HepG2 (cell line): Measurements from ENCODE around the gene PLEKHH3. TPM values are rescaled to one million over a fixed set of nuclear protein-coding genes. Genes with fewer than 3 reads are reported as not detected.

ENCODE experiments used
- ATAC-seq: fragments of 200-7000 bp; cut with Tn5 transposase; 3 replicates; pipeline ENCODE4 v1.9.1; 2020; ENCODE audit warnings: mild to moderate bottlenecking, moderate library complexity
- BruUV-seq: library from RNA; stranded (reverse); fragments of 400-500 nt; replicated peaks from 2 replicates; lab custom pipeline; 2021; lab: Mats Ljungman, UMichigan
- CTCF ChIA-PET: fragments of 300-600 bp; formaldehyde crosslinking; extraction: SDS; loops from one replicate; lab custom pipeline; 2021; ENCODE audit warnings: low total read pairs, inconsistent platforms, low intra/inter-chr PET ratio; lab: Yijun Ruan, JAX
- POLR2A ChIA-PET: fragments of 350-600 bp; sonication (Branson Sonifier 250); formaldehyde crosslinking; loops from one replicate; lab custom pipeline; 2020; ENCODE audit warnings: antibody characterized with exemption, inconsistent platforms; lab: Yijun Ruan, JAX
- DNase-seq: peaks from one replicate; pipeline ENCODE4 v3.0.0-alpha.2; 2015; ENCODE audit warnings: low spot score
- FAIRE-seq: peaks from 3 replicates; lab custom pipeline; 2011; peaks lifted over from hg19 to GRCh38; lab: Jason Lieb, UNC
- H2AFZ ChIP-seq: one replicate; pipeline ENCODE4 v1.6.1; 2011; ENCODE audit warnings: low read length, inconsistent platforms
- H3K27ac ChIP-seq: fragments of 300-600 bp; 3 replicates; pipeline ENCODE4 v1.8.0; 2011; ENCODE audit warnings: mixed run types, mild to moderate bottlenecking, mixed read lengths, low read length, inconsistent platforms; ENCODE audit not compliant: insufficient read depth; ENCODE audit errors: extremely low read length
- H3K27me3 ChIP-seq, 2 experiments: fragments of 200-600 bp in 1 of 2; 2 replicates in 1 of 2; 3 replicates in 1 of 2; pipeline versions ENCODE4 v1.6.0 to v1.8.0; 2011; ENCODE audit warnings: low read length in 2 of 2, mild to moderate bottlenecking in 2 of 2, moderate library complexity in 2 of 2, inconsistent platforms in 1 of 2; ENCODE audit not compliant: insufficient read depth in 2 of 2, control insufficient read depth in 1 of 2
- H3K36me3 ChIP-seq, 2 experiments: fragments of 200-600 bp in 1 of 2; replicated peaks in 1 of 2; 2 replicates in 1 of 2; 3 replicates in 1 of 2; pipeline versions ENCODE4 v1.5.1 to v1.8.0; 2011; ENCODE audit warnings: low read length in 2 of 2, inconsistent platforms in 1 of 2; ENCODE audit not compliant: insufficient read depth in 2 of 2, control insufficient read depth in 1 of 2
- H3K4me1 ChIP-seq: 2 replicates; pipeline ENCODE4 v1.5.1; 2012; ENCODE audit warnings: low read length, inconsistent platforms; ENCODE audit not compliant: insufficient read depth
- H3K4me2 ChIP-seq: 2 replicates; pipeline ENCODE4 v1.6.0; 2011; ENCODE audit warnings: low read depth, low read length, inconsistent platforms
- H3K4me3 ChIP-seq, 3 experiments: fragments of 200-600 bp in 1 of 3; sonication (generic), shearing (Covaris generic) in 1 of 3; replicated peaks in 1 of 3; 2 replicates each; pipeline ENCODE4 v1.5.1; 2011 to 2016; ENCODE audit warnings: low read length in 3 of 3, inconsistent platforms in 2 of 3, low read depth in 2 of 3, mild to moderate bottlenecking in 2 of 3, control low read depth in 1 of 3, mixed read lengths in 1 of 3; ENCODE audit not compliant: insufficient read depth in 1 of 3
- H3K79me2 ChIP-seq: one replicate; pipeline ENCODE4 v1.6.1; 2011; ENCODE audit warnings: low read length, inconsistent platforms; ENCODE audit not compliant: insufficient read depth
- H3K9ac ChIP-seq: 2 replicates; pipeline ENCODE4 v1.6.0; 2011; ENCODE audit warnings: mild to moderate bottlenecking, low read depth, low read length, inconsistent platforms; ENCODE audit not compliant: insufficient read depth
- H3K9me3 ChIP-seq: 2 replicates; pipeline ENCODE4 v1.5.1; 2012; ENCODE audit warnings: mild to moderate bottlenecking, low read length
- H4K20me1 ChIP-seq: 2 replicates; pipeline ENCODE4 v1.6.0; 2011; ENCODE audit warnings: inconsistent platforms, mild to moderate bottlenecking, low read length, moderate library complexity; ENCODE audit not compliant: insufficient read depth
- EP300 ChIP-seq, 3 experiments: sonication (generic) in 1 of 3; formaldehyde crosslinking in 1 of 3; IDR thresholded peaks; 2 replicates each; pipeline versions ENCODE4 v1.5.1 to v1.6.1; 2011 to 2020; ENCODE audit warnings: low read depth in 2 of 3, low read length in 2 of 3, borderline replicate concordance in 1 of 3, improper control_type of control experiment in 1 of 3, mild to moderate bottlenecking in 1 of 3, missing genetic modification reagents in 1 of 3, moderate library complexity in 1 of 3
- JUND ChIP-seq: sonication (generic); formaldehyde crosslinking; IDR thresholded peaks from 2 replicates; pipeline ENCODE4 v1.8.0; 2022; ENCODE audit warnings: mild to moderate bottlenecking, missing genetic modification reagents
- KDM2A ChIP-seq: sonication (generic); formaldehyde crosslinking; IDR thresholded peaks from 2 replicates; pipeline ENCODE4 v1.4.0; 2020; ENCODE audit warnings: low read depth, missing genetic modification reagents, borderline replicate concordance
- SMAD3 ChIP-seq: sonication (generic); formaldehyde crosslinking; IDR thresholded peaks from 2 replicates; pipeline ENCODE4 v1.4.0; 2020; ENCODE audit warnings: missing genetic modification reagents
- ZBTB8A ChIP-seq: sonication (generic); formaldehyde crosslinking; IDR thresholded peaks from 2 replicates; pipeline ENCODE4 v1.4.0; 2020; ENCODE audit warnings: mild to moderate bottlenecking, low read depth, missing genetic modification reagents, borderline replicate concordance
- whole genome bisulfite sequencing: methylation state at CpG from one replicate; pipeline ENCODE4 v1.1.6; 2017; ENCODE audit warnings: low lambda C conversion rate; 5-methylcytosine and 5-hydroxymethylcytosine counted together
- in situ Hi-C: cut with HindIII; loops from 2 replicates; pipeline ENCODE4 v1.10.0; 2017; ENCODE audit warnings: low pct_unique_long_range_greater_than_20kb; ENCODE audit not compliant: extremely low pct_ligation_motif_present
- intact Hi-C: fragments of 100-400 bp; cut with micrococcal nuclease; formaldehyde crosslinking; loops from one replicate; pipeline ENCODE4 v1.10.0; 2022; ENCODE audit not compliant: unreplicated experiment
- polyA plus RNA-seq, 8 experiments: library from polyadenylated mRNA; depleted of rRNA in 3 of 8; stranded (reverse) in 7 of 8; unstranded in 1 of 8; fragments of >200 nt; fragmentation: Illumina TruSeq in 4 of 8; extraction: Trizol in 4 of 8; gene quantifications; 2 replicates each; pipeline versions ENCODE4 v1.2.1 to v1.2.3, GENCODE V29; 2011 to 2016; ENCODE audit warnings: low read depth in 4 of 8, missing spikeins in 1 of 8, mixed read lengths in 1 of 8; ENCODE audit not compliant: insufficient read depth in 1 of 8
- total RNA-seq, 5 experiments: library from RNA; depleted of rRNA; stranded (reverse); fragments of >200 nt; fragmentation: Illumina TruSeq; extraction: Trizol; gene quantifications; 2 replicates each; pipeline ENCODE4 v1.2.3, GENCODE V29; 2016; ENCODE audit warnings: low read depth in 1 of 5
- TF ChIP-seq, protein P1 (sequence below): sonication (generic); IDR thresholded peaks from 2 replicates; pipeline ENCODE4 v1.6.1; 2016; ENCODE audit warnings: low read depth, borderline replicate concordance
- TF ChIP-seq, protein P2 (sequence below): sonication (generic); formaldehyde crosslinking; IDR thresholded peaks from 2 replicates; pipeline ENCODE4 v1.8.0; 2022; ENCODE audit warnings: missing genetic modification reagents, mild to moderate bottlenecking, moderate library complexity, borderline replicate concordance

Gene PLEKHH3
- total and polyA plus RNA-seq, 2 of the 13 experiments (the other 11 are each of a cell fraction or from before 2014, with no cell fraction given) = 6.0 to 19.9 TPM

DNA sequence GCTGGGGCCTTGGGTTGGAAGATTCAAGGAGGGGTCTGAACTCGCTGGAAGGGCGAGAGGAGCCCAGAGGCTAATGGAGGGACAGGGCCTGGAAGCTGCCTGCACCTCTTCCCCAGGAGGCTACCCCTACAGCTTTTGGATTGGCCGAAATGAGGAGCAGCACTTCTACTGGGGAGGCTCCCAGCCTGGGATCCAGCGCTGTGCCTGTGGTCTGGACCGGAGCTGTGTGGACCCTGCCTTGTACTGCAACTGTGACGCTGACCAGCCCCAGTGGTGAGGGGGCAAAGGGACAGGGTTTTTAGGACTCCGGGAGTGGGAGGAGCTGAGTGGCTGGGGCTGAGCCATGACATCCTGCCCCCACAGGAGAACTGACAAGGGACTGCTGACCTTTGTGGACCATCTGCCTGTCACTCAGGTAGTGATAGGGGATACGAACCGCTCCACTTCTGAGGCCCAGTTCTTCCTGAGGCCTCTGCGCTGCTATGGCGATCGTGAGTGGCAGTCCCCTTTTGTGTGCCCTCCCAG lies 14.3 kb upstream of the PLEKHH3 start (continued):
- TF ChIP-seq KDM2A (CRISPR knock-in tag) = no peak
- TF ChIP-seq JUND (CRISPR knock-in tag) = no peak
- TF ChIP-seq EP300 (IDR thresholded peaks at IDR 0.05; ENCODE audit: low read depth in 2 of 2, low read length in 2 of 2) = no peak
- no peak for TF ChIP-seq EP300 (CRISPR knock-in tag; IDR thresholded peaks at IDR 0.05; ENCODE audit: borderline replicate concordance)
- TF ChIP-seq SMAD3 = no peak

DNA sequence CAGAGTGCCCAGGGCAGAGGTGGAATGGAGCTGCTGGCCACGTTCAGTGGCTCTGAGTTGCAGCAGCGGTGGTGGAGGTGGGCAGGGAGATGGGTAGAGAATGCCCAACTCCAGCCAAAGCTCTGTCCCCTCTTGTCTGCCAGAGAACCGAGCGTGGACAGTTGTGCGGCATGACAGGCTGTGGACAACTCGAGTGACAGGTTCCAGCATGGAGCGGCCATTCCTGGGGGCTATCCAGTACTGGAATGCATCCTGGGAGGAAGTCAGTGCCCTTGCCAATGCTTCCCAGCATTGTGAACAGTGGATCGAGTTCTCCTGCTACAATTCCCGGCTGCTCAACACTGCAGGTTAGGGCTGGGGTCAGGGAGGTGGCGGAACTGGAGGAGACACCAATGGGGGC lies 13.8 kb upstream of the PLEKHH3 start:
- no peak for FAIRE-seq
- H3K27ac ChIP-seq = no peak overlapping the region
- no peak; the same call in 2 of the 3 replicates for ATAC-seq
- no peak for DNase-seq
- intact Hi-C loops (no loop called here), in situ Hi-C loops (no loop called here)
- no peak overlapping the region for H3K4me3 ChIP-seq
- WGBS = 93% methylated on average over 10 of the region's 10 CpGs
- H4K20me1 ChIP-seq = no peaks in the 10 kb centered on the region
- peaks cover 0 to 1% of the 10 kb centered on the region in 2 experiments; a peak in 3 of 5 replicates for H3K36me3 ChIP-seq
- no peaks in the 10 kb centered on the region for H3K79me2 ChIP-seq
- H3K9ac ChIP-seq = no peak overlapping the region
- no peaks in the 10 kb centered on the region for H3K4me1 ChIP-seq
- H3K9me3 ChIP-seq = no peaks in the 10 kb centered on the region
- POLR2A ChIA-PET = interaction anchor here (1.1 to 1.2 kb wide), 2 partner anchors 10 to 143 kb away, joined by 3 to 4 read pairs; no protein-coding TSS in a partner anchor
- no peak overlapping the region for H3K4me2 ChIP-seq
- TF ChIP-seq, protein P1, sequence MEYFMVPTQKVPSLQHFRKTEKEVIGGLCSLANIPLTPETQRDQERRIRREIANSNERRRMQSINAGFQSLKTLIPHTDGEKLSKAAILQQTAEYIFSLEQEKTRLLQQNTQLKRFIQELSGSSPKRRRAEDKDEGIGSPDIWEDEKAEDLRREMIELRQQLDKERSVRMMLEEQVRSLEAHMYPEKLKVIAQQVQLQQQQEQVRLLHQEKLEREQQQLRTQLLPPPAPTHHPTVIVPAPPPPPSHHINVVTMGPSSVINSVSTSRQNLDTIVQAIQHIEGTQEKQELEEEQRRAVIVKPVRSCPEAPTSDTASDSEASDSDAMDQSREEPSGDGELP = no peak
- TF ChIP-seq ZBTB8A (CRISPR knock-in tag) = no peak
- TF ChIP-seq, protein P2, sequence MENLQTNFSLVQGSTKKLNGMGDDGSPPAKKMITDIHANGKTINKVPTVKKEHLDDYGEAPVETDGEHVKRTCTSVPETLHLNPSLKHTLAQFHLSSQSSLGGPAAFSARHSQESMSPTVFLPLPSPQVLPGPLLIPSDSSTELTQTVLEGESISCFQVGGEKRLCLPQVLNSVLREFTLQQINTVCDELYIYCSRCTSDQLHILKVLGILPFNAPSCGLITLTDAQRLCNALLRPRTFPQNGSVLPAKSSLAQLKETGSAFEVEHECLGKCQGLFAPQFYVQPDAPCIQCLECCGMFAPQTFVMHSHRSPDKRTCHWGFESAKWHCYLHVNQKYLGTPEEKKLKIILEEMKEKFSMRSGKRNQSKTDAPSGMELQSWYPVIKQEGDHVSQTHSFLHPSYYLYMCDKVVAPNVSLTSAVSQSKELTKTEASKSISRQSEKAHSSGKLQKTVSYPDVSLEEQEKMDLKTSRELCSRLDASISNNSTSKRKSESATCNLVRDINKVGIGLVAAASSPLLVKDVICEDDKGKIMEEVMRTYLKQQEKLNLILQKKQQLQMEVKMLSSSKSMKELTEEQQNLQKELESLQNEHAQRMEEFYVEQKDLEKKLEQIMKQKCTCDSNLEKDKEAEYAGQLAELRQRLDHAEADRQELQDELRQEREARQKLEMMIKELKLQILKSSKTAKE (CRISPR knock-in tag) = no peak
- no TSS peak for BruUV-seq
- no peak overlapping the region for H2AFZ ChIP-seq
- H3K27me3 ChIP-seq = no peaks in the 10 kb centered on the region
- CTCF ChIA-PET = no interaction called here
